AG04449 (cell line): Measurements from ENCODE around the gene SPACA4.
"Not testable (repeated sequence)": the region's sequence is repeated elsewhere in the genome, so short reads cannot be mapped to it uniquely, and the experiment has no call there.

ENCODE experiments used
- CTCF ChIA-PET: fragments of 350-600 bp; formaldehyde crosslinking; extraction: SDS; loops from one replicate; lab custom pipeline; 2021; ENCODE audit warnings: antibody characterized with exemption; lab: Yijun Ruan, JAX
- POLR2A ChIA-PET: fragments of 400-600, 350-600 bp; formaldehyde crosslinking; extraction: SDS; loops from one replicate; lab custom pipeline; 2020; ENCODE audit warnings: antibody characterized with exemption, inconsistent platforms; lab: Yijun Ruan, JAX
- DNase-seq: peaks from one replicate; pipeline ENCODE4 v3.0.0-alpha.2; 2010; ENCODE audit warnings: low read depth, low spot score
- H3K4me3 ChIP-seq: 2 replicates; pipeline ENCODE4 v1.5.1; 2011; ENCODE audit warnings: low read depth, mild to moderate bottlenecking, control low read depth, low read length
- CTCF ChIP-seq: IDR thresholded peaks from one replicate; pipeline ENCODE4 v1.5.1; 2011; ENCODE audit warnings: mild to moderate bottlenecking, moderate library complexity, low read length, control low read depth, inconsistent platforms; ENCODE audit not compliant: insufficient read depth; ENCODE audit errors: missing control alignments

The SPACA4 gene

GRCh38 chr19:48630296-48631063 is 23.9 kb downstream of the SPACA4 start:
- no peak overlapping the region for H3K4me3 ChIP-seq
- no peak for TF ChIP-seq CTCF
- no peak for DNase-seq
- ChIA-PET POLR2A (interaction anchor here (1.2 to 3.5 kb wide), 2 partner anchors 11 to 363 kb away, joined by 3 to 12 read pairs; partner anchors contain the start of genes RPL18, RUVBL2 and SPHK2), CTCF (interaction anchor here (0.6 kb wide), 1 partner anchor 229 kb away, joined by 3 read pairs; no protein-coding TSS in a partner anchor)

- H3K4me3 ChIP-seq = no peak overlapping the region
- POLR2A ChIA-PET = interaction anchor here (1.2 to 3.5 kb wide), 2 partner anchors 12 to 363 kb away, joined by 3 to 12 read pairs; partner anchors contain the start of genes RPL18, RUVBL2 and SPHK2
- no peak for TF ChIP-seq CTCF
- no peak for DNase-seq
- CTCF ChIA-PET = interaction anchor here (0.8 kb wide), 1 partner anchor 15 kb away, joined by 3 read pairs; the partner anchor contains the start of gene CA11
These were observed 24.7 kb downstream of the SPACA4 start for GRCh38 chr19:48631225-48631624.

GRCh38 chr19:48632286-48632685 is 25.7 kb downstream of the SPACA4 start:
- not testable (repeated sequence) for DNase-seq, H3K4me3 ChIP-seq
- CTCF ChIA-PET = interaction anchor here (1.1 to 1.2 kb wide), 2 partner anchors 43 to 48 kb away, joined by 3 to 4 read pairs; no protein-coding TSS in a partner anchor
- POLR2A ChIA-PET = interaction anchor here (0.9 to 3.5 kb wide), 3 partner anchors 8 to 16 kb away, joined by 5 to 17 read pairs (median 12); partner anchors contain the start of genes RPL18 and SPHK2

GRCh38 chr19:48632692-48633147 is 26.2 kb downstream of the SPACA4 start:
- DNase-seq = no peak
- H3K4me3 ChIP-seq = no peak overlapping the region
- no peak for TF ChIP-seq CTCF
- ChIA-PET POLR2A (interaction anchor here (0.9 to 3.5 kb wide), 3 partner anchors 9 to 16 kb away, joined by 5 to 17 read pairs (median 12); partner anchors contain the start of genes RPL18 and SPHK2), CTCF (interaction anchor here (0.9 to 1.2 kb wide), 4 partner anchors 43 to 298 kb away, joined by 3 to 4 read pairs (median 3); no protein-coding TSS in a partner anchor)

GRCh38 chr19:48633148-48634035 is 26.9 kb downstream of the SPACA4 start:
- no peak for DNase-seq
- POLR2A ChIA-PET = interaction anchor here (0.8 to 3.5 kb wide), 4 partner anchors 9 to 333 kb away, joined by 3 to 17 read pairs (median 10); partner anchors contain the start of genes RPL18 and SPHK2

More at GRCh38 chr19:48633148-48634035, 26.9 kb downstream of the SPACA4 start:
- CTCF ChIA-PET = interaction anchor here (0.6 to 1.2 kb wide), 5 partner anchors 10 to 299 kb away, joined by 3 to 4 read pairs (median 3); no protein-coding TSS in a partner anchor
- H3K4me3 ChIP-seq = no peak overlapping the region
- TF ChIP-seq CTCF = no peak
